HAP-1 (cell line): ENCODE measurements around the gene TBC1D10A.

Experiments
- DNase-seq, 2 experiments: peaks; one replicate each; pipeline ENCODE4 v3.0.0-alpha.2; 2016 to 2020; ENCODE audit warnings: low spot score in 2 of 2
- H3K27me3 ChIP-seq: fragments of 250-450 bp; sonication (Bioruptor Pico); 2 replicates; pipeline ENCODE4 v1.5.1; 2020; ENCODE audit warnings: low read depth, mild to moderate bottlenecking, moderate library complexity
- H3K36me3 ChIP-seq: fragments of 250-450 bp; sonication (Bioruptor Pico); replicated peaks from 2 replicates; pipeline ENCODE4 v1.5.1; 2020; ENCODE audit warnings: mild to moderate bottlenecking
- H3K4me1 ChIP-seq: fragments of 250-450 bp; sonication (Bioruptor Pico); 2 replicates; pipeline ENCODE4 v1.5.1; 2020; ENCODE audit warnings: mild to moderate bottlenecking
- H3K4me3 ChIP-seq: fragments of 250-450 bp; sonication (Bioruptor Pico); 2 replicates; pipeline ENCODE4 v1.5.1; 2020; ENCODE audit warnings: mild to moderate bottlenecking, moderate library complexity
- H3K9me3 ChIP-seq: fragments of 250-450 bp; sonication (Bioruptor Pico); 2 replicates; pipeline ENCODE4 v1.5.1; 2020; ENCODE audit warnings: mild to moderate bottlenecking, moderate library complexity
- in situ Hi-C: fragments of 300-500 bp; cut with MboI; formaldehyde crosslinking; loops from 3 replicates; pipeline ENCODE4 v1.14.3; 2020; ENCODE audit warnings: low sequenced_read_pairs, inconsistent platforms, mixed read lengths

TBC1D10A gene

DNA sequence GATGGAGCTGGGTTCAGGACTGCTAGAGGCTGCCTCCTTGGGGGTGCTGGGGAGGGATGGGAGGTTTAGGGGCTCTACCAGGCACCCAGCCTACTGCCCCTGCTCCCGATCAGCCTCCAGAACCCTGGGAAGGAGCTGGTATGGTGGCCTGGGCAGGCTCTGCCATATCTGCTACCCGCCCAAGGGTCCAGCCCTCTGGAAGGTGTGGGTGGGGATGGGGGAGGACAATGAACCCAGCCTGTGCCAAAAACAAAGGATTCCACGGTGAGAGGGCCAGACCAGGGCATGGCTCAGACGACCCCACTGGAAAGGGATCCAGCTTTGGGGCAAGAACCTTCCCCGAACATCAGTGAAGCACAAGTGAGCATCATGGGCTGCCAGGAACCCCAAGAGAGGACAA lies 40.4 kb downstream of the TBC1D10A start:
- Histone ChIP-seq H3K36me3 (0 out of 2 replicates have a peak, but pooled peaks cover 3% of the 10 kb centered on the region), H3K27me3 (no peaks in the 10 kb centered on the region), H3K9me3 (no peaks in the 10 kb centered on the region), H3K4me3 (no peak overlapping the region), H3K4me1 (peaks cover 10% of the 10 kb centered on the region)
- in situ Hi-C loops: no loop called here
- DNase-seq: no peak

DNA sequence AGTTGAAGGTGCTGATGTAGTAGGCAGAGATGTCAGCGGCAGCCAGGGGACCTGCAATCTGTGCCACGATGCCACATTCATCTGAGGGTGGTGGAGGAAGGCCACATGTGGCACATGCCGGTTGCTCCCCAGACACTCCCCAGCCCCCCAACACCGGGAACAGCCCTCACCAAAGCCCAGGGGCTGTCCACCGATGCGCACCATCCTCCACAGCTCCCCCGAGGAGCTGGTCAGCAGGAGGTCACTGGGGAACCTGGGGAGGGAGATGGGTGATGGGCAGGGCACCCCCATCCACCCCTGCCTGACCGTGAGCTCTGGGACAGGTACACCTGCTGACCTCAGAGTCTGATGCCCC lies 40.9 kb downstream of the TBC1D10A start:
- Histone ChIP-seq H3K9me3 (no peaks in the 10 kb centered on the region), H3K27me3 (no peaks in the 10 kb centered on the region), H3K4me3 (no peak overlapping the region), H3K4me1 (peaks cover 10% of the 10 kb centered on the region), H3K36me3 (0 out of 2 replicates have a peak, but pooled peaks cover 3% of the 10 kb centered on the region)
- no peak for DNase-seq
- in situ Hi-C loops: no loop called here

DNA sequence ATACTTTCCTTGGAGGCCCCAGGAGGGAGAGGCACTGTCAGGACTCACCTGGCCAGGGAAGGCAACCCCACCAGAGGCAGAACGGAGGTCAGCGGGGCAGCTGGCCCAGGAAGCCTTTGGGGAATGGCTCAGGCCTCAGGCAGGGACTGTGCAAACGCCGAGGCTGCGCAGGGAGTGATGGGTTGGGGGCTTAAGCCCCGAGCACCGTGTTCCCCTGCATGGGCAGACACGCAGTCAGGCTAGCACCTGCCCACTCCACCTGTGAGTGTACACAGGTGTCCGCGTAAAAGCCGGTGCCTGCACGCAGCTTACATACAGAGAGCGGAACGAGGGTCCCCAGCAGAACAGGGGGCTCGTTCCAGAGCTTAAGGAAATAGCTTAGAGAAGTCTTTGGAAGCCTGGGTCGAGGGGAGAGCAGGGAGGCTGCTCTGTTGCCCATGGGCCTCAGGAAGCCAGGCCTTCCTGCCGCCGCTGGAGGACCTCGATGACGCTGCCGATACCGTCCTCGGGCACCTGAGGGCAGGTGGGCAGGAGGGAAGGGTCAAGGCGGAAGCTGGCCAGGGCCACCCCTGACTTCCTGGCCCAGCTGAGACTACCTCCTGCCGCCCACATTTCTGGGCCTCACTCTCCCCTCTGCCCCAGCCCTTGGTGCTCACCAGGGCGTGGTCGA lies 41.4 kb downstream of the TBC1D10A start:
- in situ Hi-C loops: no loop called here
- H3K4me3 ChIP-seq: no peak overlapping the region
- no peaks in the 10 kb centered on the region for H3K9me3 ChIP-seq

DNA sequence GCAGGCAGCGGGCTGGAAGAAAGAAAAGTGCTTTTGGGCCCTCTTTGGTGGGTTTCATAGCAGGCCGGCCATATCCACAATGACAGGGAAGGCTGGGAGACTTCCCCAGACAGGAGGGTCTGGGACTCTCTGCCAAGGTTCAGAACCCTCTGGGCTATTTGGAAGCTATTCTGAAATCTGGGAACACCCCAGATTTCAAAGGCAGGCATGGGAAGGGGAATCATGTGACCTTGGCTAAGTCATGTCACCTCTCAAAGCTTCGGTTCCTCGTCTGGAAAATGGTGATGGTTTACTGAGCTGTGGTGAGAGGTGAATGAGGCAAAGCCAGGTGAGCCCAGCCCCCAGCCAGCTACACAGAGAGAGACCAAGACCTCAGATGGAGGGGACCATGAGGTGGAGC lies 42.1 kb downstream of the TBC1D10A start:
- Histone ChIP-seq H3K4me3 (no peak overlapping the region), H3K4me1 (peaks cover 6% of the 10 kb centered on the region; the same call in 1 of the 2 replicates), H3K27me3 (no peaks in the 10 kb centered on the region), H3K36me3 (0 out of 2 replicates have a peak, but pooled peaks cover 3% of the 10 kb centered on the region), H3K9me3 (no peaks in the 10 kb centered on the region)
- DNase-seq: no peak
- in situ Hi-C loops: no loop called here

More for the DNA sequence above, 41.4 kb downstream of the TBC1D10A start:
- Histone ChIP-seq H3K27me3 (no peaks in the 10 kb centered on the region), H3K4me1 (peaks cover 10% of the 10 kb centered on the region), H3K36me3 (0 out of 2 replicates have a peak, but pooled peaks cover 3% of the 10 kb centered on the region)
- no peak for DNase-seq

DNA sequence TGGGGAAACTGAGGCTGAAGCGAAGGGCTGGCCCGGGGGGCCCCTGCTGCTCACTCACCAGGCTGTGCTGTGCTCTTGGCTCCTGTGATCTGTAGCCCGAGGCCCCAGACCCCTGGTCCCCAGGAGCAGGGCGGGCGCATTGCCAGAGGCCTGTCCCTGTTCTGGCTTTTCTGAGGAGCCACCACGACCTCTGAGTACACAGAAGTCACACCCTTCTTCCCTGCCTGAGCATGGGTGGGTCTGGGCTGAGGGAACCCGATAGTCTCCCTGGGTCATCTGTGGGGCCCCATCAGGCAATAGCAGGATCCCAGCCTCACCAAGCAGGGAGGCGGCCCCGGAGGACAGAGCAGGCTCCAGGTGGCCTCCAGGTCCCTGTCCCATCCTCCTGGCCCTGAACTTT lies 42.6 kb downstream of the TBC1D10A start:
- Histone ChIP-seq H3K4me1 (peaks cover 6% of the 10 kb centered on the region; the same call in 1 of the 2 replicates), H3K27me3 (no peaks in the 10 kb centered on the region), H3K36me3 (0 out of 2 replicates have a peak, but pooled peaks cover 3% of the 10 kb centered on the region), H3K4me3 (no peak overlapping the region), H3K9me3 (no peaks in the 10 kb centered on the region)
- in situ Hi-C loops: no loop called here
- no peak for DNase-seq

DNA sequence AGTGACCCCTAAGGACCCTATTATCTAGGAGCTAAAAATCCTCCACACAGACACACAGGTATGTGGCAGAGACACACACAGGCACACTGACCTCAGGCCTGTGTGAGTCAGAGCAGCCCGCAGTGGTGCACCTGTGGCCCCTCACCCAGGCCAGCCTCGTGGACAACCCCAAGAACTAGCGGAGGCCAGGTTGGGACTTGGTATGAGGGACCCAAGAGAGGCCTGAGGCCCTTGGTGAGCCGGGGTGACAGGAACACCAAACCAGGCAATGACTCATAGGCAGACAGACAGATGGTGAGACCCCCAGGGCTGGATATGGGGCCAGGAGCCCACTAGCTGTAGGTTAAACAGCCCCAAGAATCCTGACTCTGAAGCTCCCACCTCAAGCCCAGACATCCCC lies 43.4 kb downstream of the TBC1D10A start:
- peaks cover 2% of the 10 kb centered on the region; the same call in 1 of the 2 replicates for H3K4me1 ChIP-seq
- H3K4me3 ChIP-seq: no peak overlapping the region
- no peaks in the 10 kb centered on the region for H3K27me3 ChIP-seq
- H3K9me3 ChIP-seq: no peaks in the 10 kb centered on the region
- DNase-seq: no peak
- H3K36me3 ChIP-seq: 0 out of 2 replicates have a peak, but pooled peaks cover 3% of the 10 kb centered on the region
- in situ Hi-C loops: no loop called here

DNA sequence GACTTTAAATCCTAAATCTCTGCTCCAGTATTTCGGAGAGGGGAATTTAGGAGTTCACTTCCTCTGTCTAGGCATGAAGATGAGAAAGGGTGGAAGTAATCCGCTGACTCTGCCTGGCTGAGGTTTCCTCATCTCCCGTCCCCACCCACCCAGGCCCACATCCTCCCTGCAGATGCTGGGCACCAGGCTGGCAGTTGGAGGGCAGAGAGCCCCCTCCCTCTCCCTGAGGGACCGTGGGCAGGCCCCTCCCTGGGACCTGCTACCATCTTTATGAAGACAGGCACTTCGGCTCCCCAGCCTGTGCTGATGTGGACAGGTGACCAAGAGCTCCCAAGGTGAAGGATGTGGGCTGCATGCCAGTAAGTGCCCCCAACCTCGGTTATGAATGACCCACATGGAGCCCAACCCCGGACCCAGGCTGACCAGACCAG lies 44.1 kb downstream of the TBC1D10A start:
- Histone ChIP-seq H3K9me3 (no peaks in the 10 kb centered on the region), H3K4me1 (no peaks in the 10 kb centered on the region), H3K36me3 (0 out of 2 replicates have a peak, but pooled peaks cover 3% of the 10 kb centered on the region), H3K4me3 (no peak overlapping the region), H3K27me3 (no peaks in the 10 kb centered on the region)
- no peak for DNase-seq
- in situ Hi-C loops: no loop called here

DNA sequence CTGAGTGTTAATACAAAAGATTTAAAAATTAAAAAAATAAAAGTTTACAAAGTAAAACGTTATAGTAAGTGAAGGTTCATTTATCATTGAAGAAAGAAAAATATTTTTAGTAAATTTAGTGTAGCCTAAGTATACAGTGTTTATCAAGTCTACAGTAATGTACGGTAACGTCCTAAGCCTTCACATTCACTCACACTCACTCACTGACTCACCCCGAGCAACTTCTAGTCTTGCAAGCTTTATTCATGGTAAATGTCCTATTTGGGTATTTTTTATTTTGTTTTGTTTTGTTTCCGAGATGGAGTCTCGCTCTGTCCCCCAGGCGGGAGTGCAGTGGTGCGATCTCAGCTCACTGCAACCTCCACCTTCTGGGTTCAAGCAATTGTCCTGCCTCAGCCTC lies 46.2 kb downstream of the TBC1D10A start:
- no peaks in the 10 kb centered on the region for H3K36me3 ChIP-seq
- H3K4me1 ChIP-seq: no peaks in the 10 kb centered on the region
- no peaks in the 10 kb centered on the region for H3K27me3 ChIP-seq
- no peaks in the 10 kb centered on the region for H3K9me3 ChIP-seq
- DNase-seq: no peak
- in situ Hi-C loops: no loop called here
- no peak overlapping the region for H3K4me3 ChIP-seq

DNA sequence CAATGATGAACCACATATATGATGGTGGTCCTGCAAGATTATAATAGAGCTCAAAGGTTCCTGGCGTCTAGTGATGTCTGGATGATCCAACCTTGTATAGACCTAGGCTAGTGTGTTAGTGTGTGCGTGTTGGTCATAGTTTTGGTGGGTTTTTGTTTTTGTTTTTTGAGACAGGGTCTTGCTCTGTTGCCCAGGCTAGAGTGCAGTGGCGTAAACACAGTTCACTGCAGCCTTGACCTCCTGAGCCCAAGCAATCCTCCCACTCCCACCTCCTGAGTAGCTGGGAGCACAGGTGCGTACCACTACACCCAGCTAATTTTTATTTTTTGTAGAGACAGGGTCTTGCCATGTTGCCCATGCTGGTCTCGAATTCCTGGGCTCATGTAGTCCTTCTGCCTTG lies 46.8 kb downstream of the TBC1D10A start:
- H3K4me3 ChIP-seq: no peak overlapping the region
- no peaks in the 10 kb centered on the region for H3K9me3 ChIP-seq
- H3K27me3 ChIP-seq: no peaks in the 10 kb centered on the region
- H3K4me1 ChIP-seq: no peaks in the 10 kb centered on the region
- in situ Hi-C loops: no loop called here
- no peak for DNase-seq
- H3K36me3 ChIP-seq: no peaks in the 10 kb centered on the region

DNA sequence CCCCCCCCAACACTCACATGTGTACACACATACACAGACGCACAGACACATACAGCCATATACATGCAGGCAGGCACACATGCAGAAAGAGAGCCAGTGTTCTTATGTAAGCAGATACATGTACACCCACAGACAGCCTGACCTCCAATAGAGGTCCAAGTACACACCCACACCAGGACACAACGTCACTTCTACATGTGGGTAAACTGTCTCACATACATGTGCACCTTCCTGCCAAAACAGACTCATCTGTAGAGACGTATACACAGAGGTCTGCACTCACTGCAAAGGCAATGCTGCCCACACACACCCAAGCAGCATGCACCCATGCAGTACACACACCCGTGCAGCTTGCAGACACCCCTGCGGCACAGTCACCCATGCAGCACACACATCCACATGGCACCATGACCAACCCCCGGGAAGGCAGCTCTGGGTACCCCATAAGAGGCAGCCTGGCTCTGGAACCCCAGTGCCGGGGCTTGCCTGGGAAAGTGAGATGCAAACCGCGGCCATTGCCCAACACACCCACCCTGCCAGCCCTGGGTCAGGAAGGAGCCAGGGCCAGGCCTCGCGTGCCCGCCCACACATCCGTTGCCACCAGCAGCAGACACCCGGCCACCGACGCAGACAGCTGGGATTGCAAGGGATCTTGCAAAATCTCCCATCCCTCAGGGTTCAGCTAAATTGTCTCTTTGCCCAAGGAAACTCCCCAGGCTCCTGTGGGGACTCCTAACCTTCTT lies 47.5 kb downstream of the TBC1D10A start:
- no peak for DNase-seq
- Histone ChIP-seq H3K27me3 (no peaks in the 10 kb centered on the region), H3K36me3 (no peaks in the 10 kb centered on the region), H3K4me3 (no peak overlapping the region), H3K4me1 (no peaks in the 10 kb centered on the region), H3K9me3 (no peaks in the 10 kb centered on the region)
- in situ Hi-C loops: no loop called here

DNA sequence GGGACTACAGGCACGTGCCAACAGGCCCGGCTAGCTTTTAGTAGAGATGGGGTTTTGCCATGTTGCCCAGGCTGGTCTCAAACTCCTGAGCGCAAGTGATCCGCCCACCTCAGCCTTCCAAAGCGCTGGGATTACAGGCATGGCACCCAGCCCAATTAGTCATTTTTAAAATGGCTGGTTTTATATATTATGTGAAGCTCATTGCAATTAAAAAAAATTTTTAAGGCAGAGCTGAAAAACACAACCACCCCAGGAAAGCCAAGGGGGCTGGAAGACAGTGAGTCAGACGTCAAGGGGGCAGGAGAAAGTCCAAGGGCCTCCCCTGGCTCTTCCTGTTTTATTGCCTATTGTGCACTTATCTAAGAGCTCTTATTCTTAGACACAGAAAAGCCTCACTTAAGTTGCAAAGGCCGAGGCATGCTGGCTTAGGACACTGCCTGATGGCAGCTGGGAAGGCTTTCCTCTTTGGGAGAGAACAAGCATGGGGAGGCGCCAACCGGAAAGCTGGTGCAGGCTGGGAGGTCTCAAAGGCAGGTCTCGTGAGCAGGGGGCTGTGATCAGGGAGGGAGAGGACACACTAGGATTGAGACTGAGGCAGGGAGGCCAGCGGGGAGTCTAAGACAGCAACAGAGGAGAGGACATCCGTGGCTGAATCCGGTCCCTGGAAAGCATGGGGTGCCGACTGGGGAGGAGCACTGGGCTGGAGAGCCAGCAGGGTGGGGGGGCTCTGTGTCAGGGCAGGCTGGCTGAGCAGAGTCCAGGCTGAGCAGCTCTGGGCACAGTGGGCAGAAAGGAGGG lies 49.0 kb downstream of the TBC1D10A start:
- Histone ChIP-seq H3K36me3 (no peaks in the 10 kb centered on the region), H3K4me3 (no peak overlapping the region), H3K27me3 (no peaks in the 10 kb centered on the region), H3K9me3 (no peaks in the 10 kb centered on the region), H3K4me1 (no peaks in the 10 kb centered on the region)
- in situ Hi-C loops: no loop called here
- DNase-seq: peak in 1 of 2 experiments; percentile 27

DNA sequence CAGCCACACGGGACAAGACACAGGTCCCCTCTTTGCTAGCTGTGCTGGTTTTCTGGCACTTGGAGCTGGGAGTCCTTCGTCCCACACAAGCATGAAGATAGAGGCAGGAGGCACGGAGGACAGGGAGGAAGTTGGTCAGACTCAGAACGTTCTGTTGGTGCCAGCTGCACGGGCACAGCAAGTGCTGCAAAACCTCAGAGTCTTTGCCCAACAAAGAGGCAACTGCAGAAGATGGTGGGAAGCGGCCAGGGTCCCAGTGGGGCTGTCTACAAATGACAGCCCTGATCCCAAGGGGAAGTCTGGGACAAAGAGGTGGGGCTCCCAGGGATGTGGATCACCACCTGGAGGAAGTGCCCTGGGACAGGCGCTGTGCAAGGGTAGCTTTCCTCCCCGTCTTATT lies 50.7 kb downstream of the TBC1D10A start:
- Histone ChIP-seq H3K4me3 (no peak overlapping the region), H3K36me3 (no peaks in the 10 kb centered on the region), H3K27me3 (no peaks in the 10 kb centered on the region), H3K9me3 (no peaks in the 10 kb centered on the region), H3K4me1 (no peaks in the 10 kb centered on the region)
- DNase-seq: no peak
- in situ Hi-C loops: no loop called here

DNA sequence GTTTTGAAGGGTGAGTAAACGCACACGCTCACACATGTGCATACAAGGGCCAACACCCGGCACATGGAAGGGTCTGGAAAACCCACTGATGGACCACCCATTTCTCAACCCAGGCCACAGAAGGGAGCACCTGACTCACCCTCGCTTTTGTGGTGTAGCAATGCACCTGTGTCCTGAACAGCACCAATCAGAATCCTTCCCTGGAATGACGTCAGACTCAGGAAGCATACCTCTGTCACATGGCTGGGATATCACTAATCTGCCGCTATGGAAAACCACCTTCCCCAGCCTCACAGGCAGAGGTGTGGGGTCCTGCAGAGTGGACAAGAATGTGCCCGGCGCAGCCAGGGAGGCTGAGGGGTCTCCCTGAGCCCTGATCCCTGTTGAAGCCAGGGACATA lies 51.1 kb downstream of the TBC1D10A start:
- no peak for DNase-seq
- Histone ChIP-seq H3K4me3 (no peak overlapping the region), H3K27me3 (no peaks in the 10 kb centered on the region), H3K36me3 (no peaks in the 10 kb centered on the region), H3K4me1 (no peaks in the 10 kb centered on the region), H3K9me3 (no peaks in the 10 kb centered on the region)
- in situ Hi-C loops: no loop called here

DNA sequence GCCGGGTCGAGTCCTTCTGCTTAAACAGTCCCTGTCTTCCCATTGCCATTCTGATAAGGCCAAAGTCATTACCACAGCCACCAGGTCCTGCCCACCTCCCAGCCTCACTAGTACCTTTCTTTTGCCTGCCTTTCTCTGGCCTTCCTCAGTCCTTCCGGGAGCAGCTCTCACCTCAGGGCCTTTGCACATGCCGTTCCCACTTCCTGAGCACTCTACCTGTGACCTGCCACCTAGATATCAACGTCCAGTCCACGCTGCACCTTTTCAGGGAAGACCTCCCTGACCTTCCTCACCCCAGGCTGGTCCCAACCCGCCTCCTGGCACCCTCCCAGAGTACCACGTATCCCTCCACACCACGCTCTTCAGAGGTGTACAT lies 52.3 kb downstream of the TBC1D10A start:
- Histone ChIP-seq H3K27me3 (no peaks in the 10 kb centered on the region), H3K36me3 (no peaks in the 10 kb centered on the region), H3K4me3 (no peak overlapping the region), H3K4me1 (no peaks in the 10 kb centered on the region), H3K9me3 (no peaks in the 10 kb centered on the region)
- in situ Hi-C loops: no loop called here
- no peak for DNase-seq
